OCI-LY7 (cell line): Measurements from ENCODE around the gene ERGIC1.

Source experiments
- EZH2phosphoT487 ChIP-seq: fragments of 200-600 bp; sonication (generic); IDR thresholded peaks from 2 replicates; pipeline ENCODE4 v1.6.1; 2018; ENCODE audit warnings: low read depth, borderline replicate concordance, mild to moderate bottlenecking, mixed run types, antibody characterized with exemption, low read length, moderate library complexity, mixed read lengths
- TF ChIP-seq, protein P1 (sequence below): fragments of 200-600 bp; sonication (generic); conservative IDR thresholded peaks from 2 replicates; pipeline ENCODE4 v1.5.1; 2014; ENCODE audit warnings: mild to moderate bottlenecking, antibody characterized with exemption, low read length, moderate library complexity, mixed read lengths

DNA sequence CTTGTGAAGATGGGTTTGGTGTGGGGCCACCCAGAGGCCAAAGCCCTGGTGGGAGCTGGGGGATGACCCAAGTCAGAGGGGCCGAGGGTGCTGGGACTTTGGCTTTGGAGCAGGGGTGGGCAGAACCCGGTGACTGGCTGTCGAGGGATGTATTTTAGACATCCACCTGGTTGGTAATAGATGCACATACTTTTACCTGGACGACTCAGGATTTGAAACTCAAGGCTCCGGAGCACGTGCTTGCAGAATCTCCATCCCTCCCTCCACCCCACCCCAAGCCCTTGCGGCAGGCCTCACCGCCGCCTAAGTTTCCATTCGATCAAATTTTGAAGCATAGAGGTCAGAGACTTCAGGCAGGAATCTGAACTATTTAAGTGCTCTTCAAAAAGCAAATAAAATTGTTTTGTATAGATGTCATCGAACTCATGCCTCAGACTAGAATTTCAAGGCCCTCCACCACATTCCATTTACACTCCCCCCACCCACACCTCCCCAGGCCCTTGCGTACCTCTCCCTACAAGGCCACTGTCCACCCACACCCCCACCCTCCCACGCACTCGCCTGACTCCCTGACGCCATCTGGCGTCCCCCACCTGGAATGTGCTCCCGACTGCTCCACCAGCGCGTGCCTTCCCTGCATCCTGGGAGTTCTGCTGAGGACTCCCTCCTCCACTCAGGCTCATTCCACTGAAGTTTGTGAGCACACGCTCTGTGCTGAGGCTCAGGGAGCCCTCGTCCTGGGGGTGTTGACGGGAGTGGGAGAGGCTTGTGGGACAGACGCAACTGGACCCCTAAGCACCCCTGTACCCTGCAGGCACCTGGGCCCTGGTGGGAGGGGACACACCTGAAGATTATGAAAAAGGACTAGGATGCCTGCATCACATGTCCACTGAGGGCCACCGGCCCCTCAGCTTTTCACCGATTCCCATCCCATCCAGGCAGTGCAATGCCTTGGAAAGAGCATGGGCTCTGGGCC is 68.7 kb downstream of the ERGIC1 start:
- TF ChIP-seq, protein P1, sequence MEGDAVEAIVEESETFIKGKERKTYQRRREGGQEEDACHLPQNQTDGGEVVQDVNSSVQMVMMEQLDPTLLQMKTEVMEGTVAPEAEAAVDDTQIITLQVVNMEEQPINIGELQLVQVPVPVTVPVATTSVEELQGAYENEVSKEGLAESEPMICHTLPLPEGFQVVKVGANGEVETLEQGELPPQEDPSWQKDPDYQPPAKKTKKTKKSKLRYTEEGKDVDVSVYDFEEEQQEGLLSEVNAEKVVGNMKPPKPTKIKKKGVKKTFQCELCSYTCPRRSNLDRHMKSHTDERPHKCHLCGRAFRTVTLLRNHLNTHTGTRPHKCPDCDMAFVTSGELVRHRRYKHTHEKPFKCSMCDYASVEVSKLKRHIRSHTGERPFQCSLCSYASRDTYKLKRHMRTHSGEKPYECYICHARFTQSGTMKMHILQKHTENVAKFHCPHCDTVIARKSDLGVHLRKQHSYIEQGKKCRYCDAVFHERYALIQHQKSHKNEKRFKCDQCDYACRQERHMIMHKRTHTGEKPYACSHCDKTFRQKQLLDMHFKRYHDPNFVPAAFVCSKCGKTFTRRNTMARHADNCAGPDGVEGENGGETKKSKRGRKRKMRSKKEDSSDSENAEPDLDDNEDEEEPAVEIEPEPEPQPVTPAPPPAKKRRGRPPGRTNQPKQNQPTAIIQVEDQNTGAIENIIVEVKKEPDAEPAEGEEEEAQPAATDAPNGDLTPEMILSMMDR = peak; percentile 50; the same call in 1 of the 2 replicates
- TF ChIP-seq EZH2phosphoT487 = no peak
